NCI-H2227 (cell line): Measurements from ENCODE around the gene HACD2.
A peak's percentile ranks its signal among the peaks of the same experiment; 100 is the strongest.
"Not testable (repeated sequence)": the region's sequence is repeated elsewhere in the genome, so short reads cannot be mapped to it uniquely, and the experiment has no call there.

Experiments
- DNase-seq: peaks from one replicate; lab custom pipeline; 2025; ENCODE audit not compliant: unreplicated experiment; lab: John Stamatoyannopoulos, UW

HACD2 gene

GRCh38 chr3:123611674-123612073 lies 26.8 kb upstream of the HACD2 start:
- DNase-seq = not testable (repeated sequence)

- DNase-seq = no peak
Observed at GRCh38 chr3:123611082-123611481, 26.2 kb upstream of the HACD2 start.

- DNase-seq = no peak
Observed at GRCh38 chr3:123610331-123610730, 25.5 kb upstream of the HACD2 start.

- DNase-seq = no peak
Observed at GRCh38 chr3:123609063-123609462, 24.2 kb upstream of the HACD2 start.

GRCh38 chr3:123608263-123608937 lies 23.5 kb upstream of the HACD2 start:
- DNase-seq = no peak

- no peak for DNase-seq
Observed at GRCh38 chr3:123606527-123606926, 21.7 kb upstream of the HACD2 start.

- DNase-seq = no peak
Observed at GRCh38 chr3:123605789-123606234, 21.0 kb upstream of the HACD2 start.

- not testable (repeated sequence) for DNase-seq
Observed at GRCh38 chr3:123603153-123603552, 18.3 kb upstream of the HACD2 start.

- no peak for DNase-seq
Observed at GRCh38 chr3:123602325-123602724, 17.5 kb upstream of the HACD2 start.

- not testable (repeated sequence) for DNase-seq
Observed at GRCh38 chr3:123600863-123601262, 16.0 kb upstream of the HACD2 start.

GRCh38 chr3:123597561-123597960 lies 12.7 kb upstream of the HACD2 start:
- no peak for DNase-seq

- DNase-seq = no peak
Observed at GRCh38 chr3:123595396-123596180, 10.7 kb upstream of the HACD2 start.

GRCh38 chr3:123593381-123593780 lies 8.5 kb upstream of the HACD2 start:
- DNase-seq = no peak

GRCh38 chr3:123590685-123591450 lies 6.0 kb upstream of the HACD2 start:
- DNase-seq = no peak

- no peak for DNase-seq
Observed at GRCh38 chr3:123587401-123587800, 2.5 kb upstream of the HACD2 start.

GRCh38 chr3:123586968-123587367 lies 2.1 kb upstream of the HACD2 start:
- DNase-seq = no peak

- DNase-seq = peak; percentile 81
Observed at GRCh38 chr3:123586131-123586530, 1.3 kb upstream of the HACD2 start.

- DNase-seq = peak; percentile 62
Observed at GRCh38 chr3:123584284-123584987, 417 bp downstream of the HACD2 start.

- DNase-seq = no peak
Observed at GRCh38 chr3:123583561-123583960, 1.3 kb downstream of the HACD2 start.

GRCh38 chr3:123582315-123582714 lies 2.5 kb downstream of the HACD2 start:
- no peak for DNase-seq

- no peak for DNase-seq
Observed at GRCh38 chr3:123576122-123576521, 8.7 kb downstream of the HACD2 start.
